Transverse colon (tissue), 3 donors: ENCODE data around the gene PKP1.

Experiments
- POLR2A ChIP-seq: fragments of 450-650 bp; IDR thresholded peaks from one replicate; pipeline ENCODE4 v1.6.1; 2016; ENCODE audit warnings: antibody characterized with exemption, mild to moderate bottlenecking, moderate library complexity
- TF ChIP-seq, protein P1 (sequence below), 5 experiments: fragments of 200-600 bp in 3 of 5; fragments of 450-650 bp in 2 of 5; sonication (generic) in 3 of 5; IDR thresholded peaks; 1 replicate in 2 of 5; 2 replicates in 3 of 5; pipeline ENCODE4 v1.5.1; 2016 to 2017; ENCODE audit warnings: antibody characterized with exemption in 5 of 5, inconsistent platforms in 3 of 5, mild to moderate bottlenecking in 2 of 5, moderate library complexity in 1 of 5

DNA sequence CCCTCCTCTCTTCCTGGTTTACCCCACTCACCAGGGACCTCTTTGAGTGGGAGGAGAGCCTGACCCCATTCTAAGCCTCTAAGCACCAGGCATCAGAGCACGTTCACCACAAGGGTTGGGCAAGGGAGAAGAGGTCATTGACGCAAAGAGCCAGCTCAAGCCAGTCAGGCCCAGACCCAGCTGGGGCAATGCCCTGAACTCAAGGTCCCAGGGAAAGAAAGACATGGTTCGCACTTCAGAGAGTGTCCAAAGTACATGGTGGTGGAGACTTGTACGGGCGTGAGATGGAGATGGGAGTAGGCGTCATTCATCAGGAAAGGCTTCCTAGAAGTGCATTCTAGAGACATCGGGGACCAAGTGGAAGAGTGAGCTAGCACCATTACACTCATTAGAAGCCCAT lies 7.2 kb downstream of the PKP1 start:
- TF ChIP-seq POLR2A = no peak
- TF ChIP-seq, protein P1, sequence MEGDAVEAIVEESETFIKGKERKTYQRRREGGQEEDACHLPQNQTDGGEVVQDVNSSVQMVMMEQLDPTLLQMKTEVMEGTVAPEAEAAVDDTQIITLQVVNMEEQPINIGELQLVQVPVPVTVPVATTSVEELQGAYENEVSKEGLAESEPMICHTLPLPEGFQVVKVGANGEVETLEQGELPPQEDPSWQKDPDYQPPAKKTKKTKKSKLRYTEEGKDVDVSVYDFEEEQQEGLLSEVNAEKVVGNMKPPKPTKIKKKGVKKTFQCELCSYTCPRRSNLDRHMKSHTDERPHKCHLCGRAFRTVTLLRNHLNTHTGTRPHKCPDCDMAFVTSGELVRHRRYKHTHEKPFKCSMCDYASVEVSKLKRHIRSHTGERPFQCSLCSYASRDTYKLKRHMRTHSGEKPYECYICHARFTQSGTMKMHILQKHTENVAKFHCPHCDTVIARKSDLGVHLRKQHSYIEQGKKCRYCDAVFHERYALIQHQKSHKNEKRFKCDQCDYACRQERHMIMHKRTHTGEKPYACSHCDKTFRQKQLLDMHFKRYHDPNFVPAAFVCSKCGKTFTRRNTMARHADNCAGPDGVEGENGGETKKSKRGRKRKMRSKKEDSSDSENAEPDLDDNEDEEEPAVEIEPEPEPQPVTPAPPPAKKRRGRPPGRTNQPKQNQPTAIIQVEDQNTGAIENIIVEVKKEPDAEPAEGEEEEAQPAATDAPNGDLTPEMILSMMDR (IDR thresholded peaks at IDR 0.05) = no peak
